Nephron progenitor cell (in vitro differentiated cells): ENCODE measurements around the gene SLC22A31.

Source experiments
- DNase-seq: peaks from one replicate; pipeline ENCODE4 v3.0.0; 2021
- H3K27ac Mint-ChIP-seq: 2 replicates; pipeline ENCODE4 v1.8.0; 2021; ENCODE audit warnings: mild to moderate bottlenecking, moderate library complexity, mixed read lengths
- H3K27me3 Mint-ChIP-seq: 2 replicates; pipeline ENCODE4 v1.8.0; 2021; ENCODE audit warnings: mild to moderate bottlenecking, low read depth, mixed read lengths; ENCODE audit not compliant: poor library complexity
- H3K36me3 Mint-ChIP-seq: 2 replicates; pipeline ENCODE4 v1.8.0; 2021; ENCODE audit warnings: low read depth, mixed read lengths
- H3K4me1 Mint-ChIP-seq: 2 replicates; pipeline ENCODE4 v1.8.0; 2021; ENCODE audit warnings: mixed read lengths
- H3K4me3 Mint-ChIP-seq: 2 replicates; pipeline ENCODE4 v1.8.0; 2021; ENCODE audit warnings: mild to moderate bottlenecking, moderate library complexity, mixed read lengths
- H3K9me3 Mint-ChIP-seq: 2 replicates; pipeline ENCODE4 v1.8.0; 2021; ENCODE audit warnings: mild to moderate bottlenecking, moderate library complexity, mixed read lengths
- TF ChIP-seq, protein P1 (sequence below): fragments of 200-600 bp; sonication (generic); IDR thresholded peaks from 2 replicates; pipeline ENCODE4 v1.5.0; 2021; ENCODE audit warnings: antibody characterized with exemption

SLC22A31 gene

DNA sequence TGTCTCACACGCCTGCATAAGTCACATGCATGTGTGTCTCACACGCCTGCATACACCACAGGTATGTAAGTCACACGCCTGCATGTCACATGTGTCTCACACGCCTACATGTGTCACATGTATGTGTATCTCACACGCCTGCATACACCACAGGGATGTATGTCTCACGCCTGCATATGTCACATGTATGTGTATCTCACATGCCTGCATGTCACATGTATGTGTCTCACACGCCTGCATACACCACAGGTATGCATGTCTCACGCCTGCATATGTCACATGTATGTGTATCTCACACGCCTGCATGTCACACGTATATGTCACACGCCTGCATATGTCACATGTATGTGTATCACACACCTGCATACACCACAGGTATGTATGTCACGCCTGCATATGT lies 42.6 kb downstream of the SLC22A31 start:
- no peak for DNase-seq
- H3K36me3 Mint-ChIP-seq: no peaks in the 10 kb centered on the region
- H3K27me3 Mint-ChIP-seq: peaks cover 7% of the 10 kb centered on the region
- H3K4me1 Mint-ChIP-seq: peaks cover 13% of the 10 kb centered on the region
- H3K9me3 Mint-ChIP-seq: no peaks in the 10 kb centered on the region
- no peak overlapping the region for H3K27ac Mint-ChIP-seq
- no peak overlapping the region for H3K4me3 Mint-ChIP-seq
- TF ChIP-seq, protein P1, sequence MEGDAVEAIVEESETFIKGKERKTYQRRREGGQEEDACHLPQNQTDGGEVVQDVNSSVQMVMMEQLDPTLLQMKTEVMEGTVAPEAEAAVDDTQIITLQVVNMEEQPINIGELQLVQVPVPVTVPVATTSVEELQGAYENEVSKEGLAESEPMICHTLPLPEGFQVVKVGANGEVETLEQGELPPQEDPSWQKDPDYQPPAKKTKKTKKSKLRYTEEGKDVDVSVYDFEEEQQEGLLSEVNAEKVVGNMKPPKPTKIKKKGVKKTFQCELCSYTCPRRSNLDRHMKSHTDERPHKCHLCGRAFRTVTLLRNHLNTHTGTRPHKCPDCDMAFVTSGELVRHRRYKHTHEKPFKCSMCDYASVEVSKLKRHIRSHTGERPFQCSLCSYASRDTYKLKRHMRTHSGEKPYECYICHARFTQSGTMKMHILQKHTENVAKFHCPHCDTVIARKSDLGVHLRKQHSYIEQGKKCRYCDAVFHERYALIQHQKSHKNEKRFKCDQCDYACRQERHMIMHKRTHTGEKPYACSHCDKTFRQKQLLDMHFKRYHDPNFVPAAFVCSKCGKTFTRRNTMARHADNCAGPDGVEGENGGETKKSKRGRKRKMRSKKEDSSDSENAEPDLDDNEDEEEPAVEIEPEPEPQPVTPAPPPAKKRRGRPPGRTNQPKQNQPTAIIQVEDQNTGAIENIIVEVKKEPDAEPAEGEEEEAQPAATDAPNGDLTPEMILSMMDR: no peak

DNA sequence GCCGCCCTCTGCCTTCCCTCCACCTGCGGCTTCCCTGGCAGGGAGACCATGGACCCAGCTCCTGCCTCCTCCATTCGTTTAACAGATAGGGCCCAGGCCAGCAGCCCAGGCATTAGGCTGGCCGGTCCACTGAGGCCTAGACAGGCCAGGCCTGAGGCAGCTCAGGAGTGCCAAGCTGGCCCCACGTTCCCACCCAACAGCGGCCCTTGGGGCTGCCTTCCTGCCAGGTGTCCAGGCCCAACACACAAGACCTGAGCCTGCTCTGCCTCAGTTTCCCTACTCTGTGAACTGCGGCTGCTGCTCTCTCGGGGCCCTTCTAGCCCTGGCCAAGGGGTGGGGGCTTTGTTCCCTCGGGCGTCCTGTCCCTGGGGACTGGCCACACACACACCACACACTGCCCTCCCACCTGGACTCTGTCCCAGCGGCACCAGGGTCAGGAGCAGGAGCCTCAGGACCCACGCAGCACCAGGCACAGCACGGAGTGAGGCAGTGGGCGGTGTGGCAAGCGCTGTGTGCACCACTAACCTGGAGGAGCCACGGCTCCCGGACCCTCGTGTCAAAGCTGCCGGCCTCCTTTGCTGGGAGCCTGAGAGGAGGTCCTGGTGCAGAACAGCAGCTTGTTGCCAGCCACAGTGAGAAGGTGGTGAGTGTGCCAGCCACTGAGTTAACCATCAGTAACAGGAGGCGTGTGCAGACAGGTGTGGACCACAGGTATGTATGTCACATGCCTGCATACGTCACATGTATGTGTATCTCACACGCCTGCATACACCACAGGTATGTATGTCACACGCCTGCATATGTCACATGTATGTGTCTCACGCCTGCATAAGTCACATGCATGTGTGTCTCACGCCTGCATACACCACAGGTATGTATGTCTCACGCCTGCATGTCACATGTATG lies 43.3 kb downstream of the SLC22A31 start:
- TF ChIP-seq, protein P1: no peak
- H3K4me3 Mint-ChIP-seq: no peak overlapping the region
- no peak overlapping the region for H3K27ac Mint-ChIP-seq
- no peaks in the 10 kb centered on the region for H3K9me3 Mint-ChIP-seq
- no peaks in the 10 kb centered on the region for H3K36me3 Mint-ChIP-seq
- H3K4me1 Mint-ChIP-seq: peaks cover 13% of the 10 kb centered on the region
- DNase-seq: no peak
- H3K27me3 Mint-ChIP-seq: peaks cover 7% of the 10 kb centered on the region

DNA sequence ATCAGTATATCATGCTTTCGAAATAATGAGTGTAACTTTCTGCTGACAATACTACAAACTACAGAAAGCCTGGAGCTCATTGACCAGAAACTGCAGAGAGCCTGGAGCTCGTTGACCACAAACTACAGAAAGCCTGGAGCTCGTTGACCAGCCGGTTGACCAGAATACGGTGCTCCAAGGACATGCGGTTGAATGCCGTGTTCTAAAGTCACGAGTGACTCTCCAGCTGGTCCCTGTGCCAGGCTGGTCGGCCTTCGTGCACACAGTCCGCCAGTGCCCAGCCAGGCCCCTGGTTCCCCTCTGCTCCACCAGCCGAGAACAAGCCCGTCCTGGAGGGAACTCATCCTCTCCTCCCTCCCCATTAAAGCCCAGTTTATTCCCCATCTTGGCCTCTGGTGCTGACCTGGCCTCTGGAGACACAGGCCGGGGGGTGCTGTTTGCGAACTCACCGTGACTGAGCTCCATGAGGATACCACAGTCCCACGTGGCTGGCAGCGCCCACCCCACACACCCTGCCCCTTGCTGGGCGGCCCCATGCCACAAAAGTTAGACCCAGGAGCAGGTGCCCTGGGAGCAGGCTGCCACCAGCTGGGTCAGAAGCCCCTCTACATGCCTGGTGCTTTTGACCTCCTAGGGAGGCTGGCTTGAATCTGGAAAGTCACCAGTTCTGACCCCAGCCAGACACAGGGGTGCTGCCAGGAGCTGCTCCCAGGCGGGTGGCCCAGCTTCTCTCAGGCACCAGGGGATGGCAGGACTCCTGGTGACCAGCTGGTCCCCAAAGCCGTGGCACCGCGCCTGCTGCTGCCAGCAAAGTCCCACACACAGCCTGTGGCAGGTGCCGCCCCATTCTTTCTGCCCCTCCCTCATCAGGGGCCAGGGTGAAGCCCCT lies 44.2 kb downstream of the SLC22A31 start:
- Mint-ChIP-seq H3K4me3 (no peak overlapping the region), H3K27me3 (peaks cover 7% of the 10 kb centered on the region), H3K9me3 (no peaks in the 10 kb centered on the region), H3K27ac (no peak overlapping the region), H3K36me3 (peaks cover 9% of the 10 kb centered on the region), H3K4me1 (peaks cover 13% of the 10 kb centered on the region)
- TF ChIP-seq, protein P1: no peak
- no peak for DNase-seq

DNA sequence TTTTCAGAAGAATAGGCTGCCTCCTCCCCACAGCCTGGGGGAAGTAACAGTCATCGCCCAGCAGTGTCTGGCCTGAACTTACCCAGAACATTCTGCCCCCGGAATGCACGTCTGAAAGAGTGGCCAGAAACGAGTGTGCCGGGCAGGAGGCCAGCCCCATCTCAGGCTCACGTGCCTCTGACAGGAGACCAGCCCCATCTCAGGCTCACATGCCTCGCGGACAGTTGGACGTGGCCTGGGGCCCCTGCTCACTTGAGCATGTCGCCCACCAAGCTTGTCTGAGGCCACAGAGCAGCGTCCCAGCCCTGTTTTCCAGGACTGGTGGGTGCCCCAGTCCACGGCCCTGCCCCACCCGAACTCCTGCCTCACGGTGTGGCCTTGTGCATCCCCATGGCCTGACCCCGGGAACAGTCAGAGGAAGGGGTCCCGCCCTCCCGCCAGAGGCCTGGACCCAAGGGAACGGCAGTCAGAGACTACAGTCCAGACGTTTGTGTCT lies 45.1 kb downstream of the SLC22A31 start:
- H3K27ac Mint-ChIP-seq: no peak overlapping the region

DNA sequence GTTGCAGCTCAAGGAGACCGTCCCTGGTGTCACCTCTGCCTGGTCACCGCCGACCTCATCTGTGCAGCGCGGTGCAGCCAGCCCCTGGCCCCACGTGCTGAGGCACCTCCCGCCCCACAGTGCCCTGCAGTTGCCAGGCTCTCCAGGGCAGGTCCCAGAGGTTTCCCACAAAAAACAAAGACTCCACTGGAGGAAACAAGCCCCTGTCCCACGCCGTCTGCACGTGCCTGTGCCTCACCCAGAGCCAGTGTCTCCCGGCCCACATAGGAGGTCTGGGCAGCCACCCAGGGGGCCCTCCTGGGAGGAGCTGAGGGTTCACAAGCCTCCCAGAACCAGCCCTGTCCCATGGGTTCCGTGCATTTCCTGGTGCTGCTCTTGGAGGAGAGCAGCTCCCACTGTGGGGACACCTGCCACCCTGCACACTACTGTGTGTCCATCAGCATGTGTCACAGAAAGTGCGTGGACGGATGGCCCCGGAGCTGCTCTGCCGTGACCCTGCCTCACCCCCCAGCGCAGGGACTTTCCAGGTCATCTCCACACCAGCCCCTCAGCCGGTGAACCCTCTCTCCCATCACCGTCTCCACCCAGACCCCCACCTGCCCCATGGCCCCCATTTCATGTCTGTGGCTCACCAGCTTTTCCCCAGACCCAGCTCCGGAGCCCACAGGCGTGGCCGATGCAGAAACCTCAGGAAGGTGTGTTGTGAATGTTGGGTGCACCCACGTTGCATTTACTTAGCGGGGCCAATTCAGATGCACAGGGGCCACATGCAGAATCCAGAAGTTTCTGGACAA lies 45.8 kb downstream of the SLC22A31 start:
- TF ChIP-seq, protein P1: no peak
- H3K4me1 Mint-ChIP-seq: peaks cover 13% of the 10 kb centered on the region
- H3K36me3 Mint-ChIP-seq: peaks cover 22% of the 10 kb centered on the region
- no peak overlapping the region for H3K27ac Mint-ChIP-seq
- peaks cover 7% of the 10 kb centered on the region for H3K27me3 Mint-ChIP-seq
- DNase-seq: no peak
- no peak overlapping the region for H3K4me3 Mint-ChIP-seq
- no peaks in the 10 kb centered on the region for H3K9me3 Mint-ChIP-seq

More for the DNA sequence above, 45.1 kb downstream of the SLC22A31 start:
- peaks cover 7% of the 10 kb centered on the region for H3K27me3 Mint-ChIP-seq
- DNase-seq: no peak
- TF ChIP-seq, protein P1: no peak
- no peak overlapping the region for H3K4me3 Mint-ChIP-seq
- no peaks in the 10 kb centered on the region for H3K9me3 Mint-ChIP-seq
- peaks cover 13% of the 10 kb centered on the region for H3K4me1 Mint-ChIP-seq
- peaks cover 15% of the 10 kb centered on the region for H3K36me3 Mint-ChIP-seq
